ENCODE results near the gene MED22. TPM values are rescaled to one million over a fixed set of nuclear protein-coding genes. Genes with fewer than 3 reads are reported as not detected.

MED22 gene
- polyA plus RNA-seq, 3 donors = 6.8 to 27.7 (median 9.6) TPM

GRCh38 chr9:133386338-133386737, 38.4 kb upstream of the MED22 start:
- H3K9ac ChIP-seq (ENCODE audit: insufficient read depth, low read length, poor library complexity, severe bottlenecking) = no peak overlapping the region
- TF ChIP-seq CTCF (IDR thresholded peaks at IDR 0.05) = no peak
- Mint-ChIP-seq H3K36me3 (no peaks in the 10 kb centered on the region), H3K27me3 (ENCODE audit: low read depth in 3 of 3) (peaks cover 2 to 6% (median 3%) of the 10 kb centered on the region in 3 donors), H3K27ac (no peak overlapping the region), H3K4me1 (no peaks in the 10 kb centered on the region), H3K9me3 (no peaks in the 10 kb centered on the region), H3K4me3 (no peak overlapping the region)
- no peaks in the 10 kb centered on the region for H3K36me3 ChIP-seq (replicated peaks in 1 of 2; ENCODE audit: control insufficient read depth in 1 of 2, insufficient read depth in 2 of 2, low read length in 2 of 2)
- WGBS (ENCODE audit: insufficient coverage) = 96% methylated on average over 13 of the region's 13 CpGs
- H2AFZ ChIP-seq (ENCODE audit: insufficient read depth, low read depth, low read length, poor library complexity, severe bottlenecking) = no peak overlapping the region
- intact Hi-C loops (cut with micrococcal nuclease) = no loop called here
- no peaks in the 10 kb centered on the region for H3K4me1 ChIP-seq (ENCODE audit: control insufficient read depth in 1 of 2, insufficient read depth in 2 of 2, low read length in 2 of 2)
- H3K4me2 ChIP-seq (replicated peaks; ENCODE audit: extremely low read depth, low read length, poor library complexity, severe bottlenecking) = no peak overlapping the region
- no peaks in the 10 kb centered on the region for H4K20me1 ChIP-seq (ENCODE audit: insufficient read depth, low read length)
- no peaks in the 10 kb centered on the region for H3K27me3 ChIP-seq (ENCODE audit: control insufficient read depth in 2 of 2, insufficient read depth in 2 of 2, low read length in 2 of 2)
- H3K27ac ChIP-seq (ENCODE audit: low read depth in 1 of 2, low read length in 2 of 2) = no peak overlapping the region
- H3K4me3 ChIP-seq (replicated peaks in 1 of 3; ENCODE audit: low read depth in 2 of 3, low read length in 3 of 3) = no peak overlapping the region
- no peak for DNase-seq
- H3K9me3 ChIP-seq (replicated peaks in 1 of 2; ENCODE audit: control insufficient read depth in 1 of 2, insufficient read depth in 1 of 2, low read length in 2 of 2) = no peaks in the 10 kb centered on the region
- H3K79me2 ChIP-seq (ENCODE audit: insufficient read depth, low read length) = no peaks in the 10 kb centered on the region

- no peak overlapping the region for H2AFZ ChIP-seq (ENCODE audit: insufficient read depth, low read depth, low read length, poor library complexity, severe bottlenecking)
- no peaks in the 10 kb centered on the region for H3K79me2 ChIP-seq (ENCODE audit: insufficient read depth, low read length)
- H3K27me3 ChIP-seq (ENCODE audit: control insufficient read depth in 2 of 2, insufficient read depth in 2 of 2, low read length in 2 of 2) = no peaks in the 10 kb centered on the region
- Mint-ChIP-seq H3K4me3 (no peak overlapping the region), H3K27ac (no peak overlapping the region), H3K27me3 (ENCODE audit: low read depth in 3 of 3) (peaks cover 2 to 6% (median 3%) of the 10 kb centered on the region in 3 donors), H3K4me1 (no peaks in the 10 kb centered on the region), H3K9me3 (no peaks in the 10 kb centered on the region), H3K36me3 (no peaks in the 10 kb centered on the region)
- H3K4me2 ChIP-seq (replicated peaks; ENCODE audit: extremely low read depth, low read length, poor library complexity, severe bottlenecking) = no peak overlapping the region
- no peak overlapping the region for H3K9ac ChIP-seq (ENCODE audit: insufficient read depth, low read length, poor library complexity, severe bottlenecking)
- no peak for TF ChIP-seq CTCF (IDR thresholded peaks at IDR 0.05)
- intact Hi-C loops (cut with micrococcal nuclease) = no loop called here
- no peaks in the 10 kb centered on the region for H3K4me1 ChIP-seq (ENCODE audit: control insufficient read depth in 1 of 2, insufficient read depth in 2 of 2, low read length in 2 of 2)
- no peaks in the 10 kb centered on the region for H3K36me3 ChIP-seq (replicated peaks in 1 of 2; ENCODE audit: control insufficient read depth in 1 of 2, insufficient read depth in 2 of 2, low read length in 2 of 2)
- no peaks in the 10 kb centered on the region for H4K20me1 ChIP-seq (ENCODE audit: insufficient read depth, low read length)
- DNase-seq = no peak
- no peak overlapping the region for H3K27ac ChIP-seq (ENCODE audit: low read depth in 1 of 2, low read length in 2 of 2)
- 96% methylated on average over 10 of the region's 14 CpGs for WGBS (ENCODE audit: insufficient coverage)
- no peak overlapping the region for H3K4me3 ChIP-seq (replicated peaks in 1 of 3; ENCODE audit: low read depth in 2 of 3, low read length in 3 of 3)
- no peaks in the 10 kb centered on the region for H3K9me3 ChIP-seq (replicated peaks in 1 of 2; ENCODE audit: control insufficient read depth in 1 of 2, insufficient read depth in 1 of 2, low read length in 2 of 2)
Observed at GRCh38 chr9:133385452-133385851, 37.5 kb upstream of the MED22 start.
